Nephron (organoid): ENCODE results near the gene PVALEF.

Experiments used
- H3K27ac Mint-ChIP-seq, 3 experiments: 2 replicates each; pipeline ENCODE4 v1.8.0; 2020; ENCODE audit warnings: mixed read lengths in 3 of 3, mild to moderate bottlenecking in 2 of 3, moderate library complexity in 1 of 3
- H3K27me3 Mint-ChIP-seq: 2 replicates; pipeline ENCODE4 v1.8.0; 2021; ENCODE audit warnings: low read depth, mild to moderate bottlenecking, moderate library complexity, mixed read lengths
- H3K36me3 Mint-ChIP-seq: 2 replicates; pipeline ENCODE4 v1.8.0; 2020; ENCODE audit warnings: low read depth, mixed read lengths
- H3K4me1 Mint-ChIP-seq: 2 replicates; pipeline ENCODE4 v1.8.0; 2020; ENCODE audit warnings: mixed read lengths
- H3K4me3 Mint-ChIP-seq, 3 experiments: 2 replicates each; pipeline ENCODE4 v1.8.0; 2020; ENCODE audit warnings: mild to moderate bottlenecking in 3 of 3, mixed read lengths in 3 of 3, moderate library complexity in 2 of 3
- H3K9me3 Mint-ChIP-seq: 2 replicates; pipeline ENCODE4 v1.8.0; 2020; ENCODE audit warnings: mixed read lengths
- CTCF ChIP-seq, 3 experiments: fragments of 200-600 bp; sonication (generic); IDR thresholded peaks; one replicate each; pipeline ENCODE4 v1.5.0; 2021; ENCODE audit warnings: antibody characterized with exemption in 3 of 3; ENCODE audit not compliant: unreplicated experiment in 3 of 3

Gene PVALEF

GRCh38 chr17:81135505-81136278 lies 29.6 kb upstream of the PVALEF start:
- H3K4me1 Mint-ChIP-seq, result no peaks in the 10 kb centered on the region
- no peak for TF ChIP-seq CTCF (IDR thresholded peaks at IDR 0.05; ENCODE audit: unreplicated experiment in 3 of 3)
- peaks cover 7% of the 10 kb centered on the region for H3K27me3 Mint-ChIP-seq
- no peak overlapping the region for H3K4me3 Mint-ChIP-seq
- no peaks in the 10 kb centered on the region for H3K36me3 Mint-ChIP-seq
- H3K27ac Mint-ChIP-seq, result no peak overlapping the region
- no peaks in the 10 kb centered on the region for H3K9me3 Mint-ChIP-seq

DNA sequence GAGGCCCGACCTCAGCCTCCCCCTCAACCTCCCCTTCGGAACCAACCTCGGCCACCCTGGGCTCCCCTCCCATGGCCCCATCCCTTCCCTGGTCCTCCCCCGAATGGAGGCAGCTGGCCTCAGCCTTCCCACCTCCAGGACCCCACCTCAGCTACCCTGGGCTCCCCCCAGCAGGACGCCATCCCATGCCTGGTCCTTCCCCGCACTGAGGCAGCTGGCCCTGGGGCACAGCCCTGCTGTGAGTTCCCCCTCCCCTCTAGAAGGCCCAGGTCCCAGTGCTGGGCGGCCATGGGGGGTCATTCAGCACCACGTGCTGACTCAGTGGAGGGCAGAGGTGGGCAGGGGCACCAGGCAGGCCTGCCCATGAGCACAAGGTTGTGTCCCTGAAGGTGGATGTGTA lies 28.9 kb upstream of the PVALEF start:
- H3K27ac Mint-ChIP-seq, result no peak overlapping the region
- H3K4me1 Mint-ChIP-seq, result no peaks in the 10 kb centered on the region
- no peak overlapping the region for H3K4me3 Mint-ChIP-seq
- TF ChIP-seq CTCF (IDR thresholded peaks at IDR 0.05; ENCODE audit: unreplicated experiment in 3 of 3), result no peak
- no peaks in the 10 kb centered on the region for H3K9me3 Mint-ChIP-seq
- H3K36me3 Mint-ChIP-seq, result no peaks in the 10 kb centered on the region
- H3K27me3 Mint-ChIP-seq, result peaks cover 7% of the 10 kb centered on the region

DNA sequence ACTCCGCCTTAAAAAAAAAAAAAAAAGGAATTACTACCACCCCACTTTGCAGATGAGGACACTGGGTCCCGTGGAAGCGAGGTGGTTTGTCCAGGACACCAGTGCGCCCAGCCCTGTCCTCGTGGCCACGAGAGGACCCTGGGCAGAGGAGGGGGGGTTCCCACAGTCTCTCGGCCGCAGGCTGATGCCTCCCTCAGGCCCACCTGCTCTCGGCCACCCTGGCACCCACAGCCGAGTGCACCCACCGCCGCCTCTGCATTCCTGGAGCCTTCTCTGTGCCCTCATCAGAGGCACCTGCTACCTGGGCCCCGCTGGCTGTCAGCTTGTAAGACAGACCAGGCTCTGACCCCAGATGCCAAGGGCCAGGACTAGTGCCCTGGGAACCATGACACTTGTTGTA lies 28.1 kb upstream of the PVALEF start:
- Mint-ChIP-seq H3K4me1 (no peaks in the 10 kb centered on the region), H3K4me3 (no peak overlapping the region), H3K27me3 (peaks cover 7% of the 10 kb centered on the region), H3K27ac (no peak overlapping the region), H3K9me3 (no peaks in the 10 kb centered on the region), H3K36me3 (no peaks in the 10 kb centered on the region)
- TF ChIP-seq CTCF (IDR thresholded peaks at IDR 0.05; ENCODE audit: unreplicated experiment in 3 of 3), result no peak

GRCh38 chr17:81138083-81138482 lies 27.2 kb upstream of the PVALEF start:
- no peaks in the 10 kb centered on the region for H3K36me3 Mint-ChIP-seq
- H3K27me3 Mint-ChIP-seq, result peaks cover 7% of the 10 kb centered on the region
- no peak overlapping the region for H3K27ac Mint-ChIP-seq
- TF ChIP-seq CTCF (IDR thresholded peaks at IDR 0.05; ENCODE audit: unreplicated experiment in 3 of 3), result no peak
- H3K4me3 Mint-ChIP-seq, result no peak overlapping the region
- H3K4me1 Mint-ChIP-seq, result no peaks in the 10 kb centered on the region
- H3K9me3 Mint-ChIP-seq, result no peaks in the 10 kb centered on the region

GRCh38 chr17:81138500-81138899 lies 26.8 kb upstream of the PVALEF start:
- H3K36me3 Mint-ChIP-seq, result no peaks in the 10 kb centered on the region
- TF ChIP-seq CTCF (IDR thresholded peaks at IDR 0.05; ENCODE audit: unreplicated experiment in 3 of 3), result no peak

GRCh38 chr17:81139428-81139827 lies 25.9 kb upstream of the PVALEF start:
- H3K4me1 Mint-ChIP-seq, result no peaks in the 10 kb centered on the region
- H3K36me3 Mint-ChIP-seq, result no peaks in the 10 kb centered on the region
- no peak for TF ChIP-seq CTCF (IDR thresholded peaks at IDR 0.05; ENCODE audit: unreplicated experiment in 3 of 3)
- H3K9me3 Mint-ChIP-seq, result no peaks in the 10 kb centered on the region
- H3K27ac Mint-ChIP-seq, result no peak overlapping the region
- no peak overlapping the region for H3K4me3 Mint-ChIP-seq
- peaks cover 7% of the 10 kb centered on the region for H3K27me3 Mint-ChIP-seq

More at GRCh38 chr17:81138500-81138899, 26.8 kb upstream of the PVALEF start:
- Mint-ChIP-seq H3K27ac (no peak overlapping the region), H3K4me3 (no peak overlapping the region), H3K9me3 (no peaks in the 10 kb centered on the region), H3K27me3 (peaks cover 7% of the 10 kb centered on the region), H3K4me1 (no peaks in the 10 kb centered on the region)
